Neural cell (in vitro differentiated cells): ENCODE results near the gene RPS18.

Experiments
- EZH2 ChIP-seq: fragments of 200-600, 300-800 bp; shearing (Covaris generic), sonication (generic); IDR thresholded peaks from 2 replicates; pipeline ENCODE4 v1.6.1; 2014; ENCODE audit warnings: antibody characterized with exemption, low read length, borderline replicate concordance, mild to moderate bottlenecking; ENCODE audit not compliant: insufficient read depth, poor library complexity, severe bottlenecking
- MXI1 ChIP-seq: fragments of 450-650 bp; conservative IDR thresholded peaks from 2 replicates; pipeline ENCODE4 v1.6.1; 2014; ENCODE audit warnings: antibody characterized with exemption, mild to moderate bottlenecking; ENCODE audit not compliant: poor library complexity, severe bottlenecking
- POLR2AphosphoS5 ChIP-seq: IDR thresholded peaks from 2 replicates; pipeline ENCODE4 v1.6.1; 2012
- RAD21 ChIP-seq: fragments of 450-650 bp; conservative IDR thresholded peaks from 2 replicates; pipeline ENCODE4 v1.6.1; 2014; ENCODE audit warnings: antibody characterized with exemption, mild to moderate bottlenecking, moderate library complexity
- SMC3 ChIP-seq: fragments of 450-650 bp; conservative IDR thresholded peaks from 2 replicates; pipeline ENCODE4 v1.6.1; 2014; ENCODE audit warnings: antibody characterized with exemption, mild to moderate bottlenecking, moderate library complexity; ENCODE audit not compliant: poor library complexity
- TAF1 ChIP-seq: IDR thresholded peaks from 2 replicates; pipeline ENCODE4 v1.6.1; 2012; ENCODE audit warnings: low read depth
- TF ChIP-seq, protein P1 (sequence below): fragments of 450-650 bp; IDR thresholded peaks from 2 replicates; pipeline ENCODE4 v1.5.1; 2014; ENCODE audit warnings: antibody characterized with exemption, mild to moderate bottlenecking, moderate library complexity; ENCODE audit not compliant: poor library complexity, severe bottlenecking
- TF ChIP-seq, protein P2 (sequence below): IDR thresholded peaks from 2 replicates; pipeline ENCODE4 v1.6.1; 2012; ENCODE audit warnings: borderline replicate concordance

DNA sequence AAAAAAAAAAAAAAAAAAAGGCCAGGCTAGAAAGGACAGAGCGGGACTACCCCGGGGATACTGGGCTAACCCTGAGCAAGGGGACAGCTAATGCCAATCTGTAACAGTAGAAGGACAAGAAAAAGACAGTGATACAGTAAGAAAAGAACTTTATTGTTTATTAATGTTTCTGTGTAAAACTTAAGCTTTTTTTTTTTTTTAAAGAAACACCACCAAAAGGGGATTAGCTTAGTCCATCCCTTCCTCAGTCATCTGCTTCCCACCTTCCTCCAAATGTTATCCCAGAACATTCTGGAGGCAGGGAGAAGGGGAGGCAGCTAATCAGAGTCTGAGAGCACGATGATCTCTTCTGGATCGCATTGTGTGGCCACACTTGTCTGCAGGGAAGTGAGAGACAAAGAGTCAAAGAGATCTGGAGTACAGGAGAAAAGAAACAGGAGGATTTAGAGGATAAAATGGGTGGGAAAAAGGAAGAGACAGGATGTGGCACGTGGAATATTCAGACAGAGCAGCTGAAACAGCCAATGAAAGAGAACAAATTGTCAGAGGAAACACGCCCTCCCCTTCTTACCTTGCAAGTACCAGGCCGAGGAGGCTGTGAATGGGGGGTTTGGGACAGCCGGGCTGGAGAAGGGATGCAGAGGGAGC is 46.7 kb downstream of the RPS18 start:
- TF ChIP-seq, protein P1, sequence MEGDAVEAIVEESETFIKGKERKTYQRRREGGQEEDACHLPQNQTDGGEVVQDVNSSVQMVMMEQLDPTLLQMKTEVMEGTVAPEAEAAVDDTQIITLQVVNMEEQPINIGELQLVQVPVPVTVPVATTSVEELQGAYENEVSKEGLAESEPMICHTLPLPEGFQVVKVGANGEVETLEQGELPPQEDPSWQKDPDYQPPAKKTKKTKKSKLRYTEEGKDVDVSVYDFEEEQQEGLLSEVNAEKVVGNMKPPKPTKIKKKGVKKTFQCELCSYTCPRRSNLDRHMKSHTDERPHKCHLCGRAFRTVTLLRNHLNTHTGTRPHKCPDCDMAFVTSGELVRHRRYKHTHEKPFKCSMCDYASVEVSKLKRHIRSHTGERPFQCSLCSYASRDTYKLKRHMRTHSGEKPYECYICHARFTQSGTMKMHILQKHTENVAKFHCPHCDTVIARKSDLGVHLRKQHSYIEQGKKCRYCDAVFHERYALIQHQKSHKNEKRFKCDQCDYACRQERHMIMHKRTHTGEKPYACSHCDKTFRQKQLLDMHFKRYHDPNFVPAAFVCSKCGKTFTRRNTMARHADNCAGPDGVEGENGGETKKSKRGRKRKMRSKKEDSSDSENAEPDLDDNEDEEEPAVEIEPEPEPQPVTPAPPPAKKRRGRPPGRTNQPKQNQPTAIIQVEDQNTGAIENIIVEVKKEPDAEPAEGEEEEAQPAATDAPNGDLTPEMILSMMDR, result no peak
- TF ChIP-seq, protein P2, sequence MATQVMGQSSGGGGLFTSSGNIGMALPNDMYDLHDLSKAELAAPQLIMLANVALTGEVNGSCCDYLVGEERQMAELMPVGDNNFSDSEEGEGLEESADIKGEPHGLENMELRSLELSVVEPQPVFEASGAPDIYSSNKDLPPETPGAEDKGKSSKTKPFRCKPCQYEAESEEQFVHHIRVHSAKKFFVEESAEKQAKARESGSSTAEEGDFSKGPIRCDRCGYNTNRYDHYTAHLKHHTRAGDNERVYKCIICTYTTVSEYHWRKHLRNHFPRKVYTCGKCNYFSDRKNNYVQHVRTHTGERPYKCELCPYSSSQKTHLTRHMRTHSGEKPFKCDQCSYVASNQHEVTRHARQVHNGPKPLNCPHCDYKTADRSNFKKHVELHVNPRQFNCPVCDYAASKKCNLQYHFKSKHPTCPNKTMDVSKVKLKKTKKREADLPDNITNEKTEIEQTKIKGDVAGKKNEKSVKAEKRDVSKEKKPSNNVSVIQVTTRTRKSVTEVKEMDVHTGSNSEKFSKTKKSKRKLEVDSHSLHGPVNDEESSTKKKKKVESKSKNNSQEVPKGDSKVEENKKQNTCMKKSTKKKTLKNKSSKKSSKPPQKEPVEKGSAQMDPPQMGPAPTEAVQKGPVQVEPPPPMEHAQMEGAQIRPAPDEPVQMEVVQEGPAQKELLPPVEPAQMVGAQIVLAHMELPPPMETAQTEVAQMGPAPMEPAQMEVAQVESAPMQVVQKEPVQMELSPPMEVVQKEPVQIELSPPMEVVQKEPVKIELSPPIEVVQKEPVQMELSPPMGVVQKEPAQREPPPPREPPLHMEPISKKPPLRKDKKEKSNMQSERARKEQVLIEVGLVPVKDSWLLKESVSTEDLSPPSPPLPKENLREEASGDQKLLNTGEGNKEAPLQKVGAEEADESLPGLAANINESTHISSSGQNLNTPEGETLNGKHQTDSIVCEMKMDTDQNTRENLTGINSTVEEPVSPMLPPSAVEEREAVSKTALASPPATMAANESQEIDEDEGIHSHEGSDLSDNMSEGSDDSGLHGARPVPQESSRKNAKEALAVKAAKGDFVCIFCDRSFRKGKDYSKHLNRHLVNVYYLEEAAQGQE, result no peak
- TF ChIP-seq SMC3, result no peak
- TF ChIP-seq POLR2AphosphoS5, result no peak
- TF ChIP-seq RAD21, result no peak
- no peak for TF ChIP-seq TAF1
- TF ChIP-seq EZH2, result no peak
- TF ChIP-seq MXI1, result no peak
